HepG2 (cell line): ENCODE results near the gene GNAI2. TPM values are rescaled to one million over a fixed set of nuclear protein-coding genes. Genes with fewer than 3 reads are reported as not detected.

Source experiments
- DMTF1 ChIP-seq: sonication (generic); formaldehyde crosslinking; IDR thresholded peaks from 2 replicates; pipeline ENCODE4 v1.4.0; 2020; ENCODE audit warnings: mild to moderate bottlenecking, missing genetic modification reagents
- FOXA3 ChIP-seq: IDR thresholded peaks from 2 replicates; pipeline ENCODE4 v1.6.1; 2016; ENCODE audit warnings: missing genetic modification reagents, missing compliant biosample characterization
- IKZF4 ChIP-seq: sonication (generic); formaldehyde crosslinking; IDR thresholded peaks from 2 replicates; pipeline ENCODE4 v1.5.1; 2020; ENCODE audit warnings: borderline replicate concordance, mild to moderate bottlenecking, low read depth, missing genetic modification reagents; ENCODE audit errors: not compliant biosample characterization
- IKZF5 ChIP-seq: IDR thresholded peaks from 2 replicates; pipeline ENCODE4 v1.6.1; 2018; ENCODE audit warnings: missing genetic modification reagents, mild to moderate bottlenecking, missing compliant biosample characterization
- NFKBIZ ChIP-seq: IDR thresholded peaks from 2 replicates; pipeline ENCODE4 v1.6.1; 2018; ENCODE audit warnings: missing genetic modification reagents, missing compliant biosample characterization
- REST ChIP-seq, 2 experiments: IDR thresholded peaks; 2 replicates each; pipeline ENCODE4 v1.6.1; 2011 to 2012; ENCODE audit warnings: low read length in 2 of 2, borderline replicate concordance in 1 of 2, low read depth in 1 of 2, mild to moderate bottlenecking in 1 of 2, moderate library complexity in 1 of 2
- SIN3A ChIP-seq: IDR thresholded peaks from 2 replicates; pipeline ENCODE4 v1.6.1; 2011; ENCODE audit warnings: low read depth, mild to moderate bottlenecking, control low read depth, low read length, borderline replicate concordance
- SP5 ChIP-seq: IDR thresholded peaks from 2 replicates; pipeline ENCODE4 v1.6.1; 2016; ENCODE audit warnings: low read depth, borderline replicate concordance
- TFDP2 ChIP-seq: sonication (generic); formaldehyde crosslinking; IDR thresholded peaks from 2 replicates; pipeline ENCODE4 v1.4.0; 2020; ENCODE audit warnings: missing genetic modification reagents
- THRA ChIP-seq: sonication (generic); formaldehyde crosslinking; IDR thresholded peaks from 2 replicates; pipeline ENCODE4 v1.4.0; 2020; ENCODE audit warnings: missing genetic modification reagents, borderline replicate concordance
- ZBTB26 ChIP-seq: IDR thresholded peaks from 2 replicates; pipeline ENCODE4 v1.6.1; 2016; ENCODE audit warnings: missing compliant biosample characterization, missing genetic modification reagents, borderline replicate concordance
- ZFY ChIP-seq: sonication (generic); formaldehyde crosslinking; IDR thresholded peaks from 2 replicates; pipeline ENCODE4 v1.4.0; 2020; ENCODE audit warnings: missing genetic modification reagents
- ZNF343 ChIP-seq: sonication (generic); formaldehyde crosslinking; IDR thresholded peaks from 2 replicates; pipeline ENCODE4 v1.4.0; 2020; ENCODE audit warnings: mild to moderate bottlenecking, missing genetic modification reagents
- polyA plus RNA-seq, 8 experiments: library from polyadenylated mRNA; depleted of rRNA in 3 of 8; stranded (reverse) in 7 of 8; unstranded in 1 of 8; fragments of >200 nt; fragmentation: Illumina TruSeq in 4 of 8; extraction: Trizol in 4 of 8; gene quantifications; 2 replicates each; pipeline versions ENCODE4 v1.2.1 to v1.2.3, GENCODE V29; 2011 to 2016; ENCODE audit warnings: low read depth in 4 of 8, missing spikeins in 1 of 8, mixed read lengths in 1 of 8; ENCODE audit not compliant: insufficient read depth in 1 of 8
- total RNA-seq, 5 experiments: library from RNA; depleted of rRNA; stranded (reverse); fragments of >200 nt; fragmentation: Illumina TruSeq; extraction: Trizol; gene quantifications; 2 replicates each; pipeline ENCODE4 v1.2.3, GENCODE V29; 2016; ENCODE audit warnings: low read depth in 1 of 5

The GNAI2 gene
- total and polyA plus RNA-seq, 2 of the 13 experiments (the other 11 are each of a cell fraction or from before 2014, with no cell fraction given) = 51.1 to 66.2 TPM

- 0 out of 2 replicates have a peak, but pooled peaks have one; percentile 43 for TF ChIP-seq DMTF1
- TF ChIP-seq IKZF4 = peak; percentile 51
- TF ChIP-seq ZFY (CRISPR knock-in tag) = peak; percentile 85
- TF ChIP-seq ZNF343 (CRISPR knock-in tag) = peak; percentile 63; the same call in 1 of the 2 replicates
- peak; percentile 88; the same call in 1 of the 2 replicates for TF ChIP-seq SP5 (CRISPR knock-in tag)
- 0 out of 2 replicates have a peak, but pooled peaks have one; percentile 25 for TF ChIP-seq NFKBIZ
- peak; percentile 30; the same call in 1 of the 2 replicates for TF ChIP-seq TFDP2 (CRISPR knock-in tag)
- 0 out of 2 replicates have a peak, but pooled peaks have one; percentile 76 for TF ChIP-seq IKZF5
- peak; percentile 80 for TF ChIP-seq FOXA3 (CRISPR knock-in tag)
- peak; percentile 74; the same call in 1 of the 2 replicates for TF ChIP-seq ZBTB26 (CRISPR knock-in tag)
- TF ChIP-seq SIN3A = peak; percentile 64; the same call in 1 of the 2 replicates
- TF ChIP-seq REST (IDR thresholded peaks at IDR 0.05; ENCODE audit: borderline replicate concordance in 1 of 2, low read depth in 1 of 2, low read length in 2 of 2) = peak in 1 of 2 experiments; percentile 33; a peak in 1 of 4 replicates
- TF ChIP-seq THRA (CRISPR knock-in tag) = peak; percentile 83
Observed at GRCh38 chr3:50203113-50203808, 32.7 kb upstream of the GNAI2 start (continued).
